ENCODE data around the gene VEGFC.

DNA sequence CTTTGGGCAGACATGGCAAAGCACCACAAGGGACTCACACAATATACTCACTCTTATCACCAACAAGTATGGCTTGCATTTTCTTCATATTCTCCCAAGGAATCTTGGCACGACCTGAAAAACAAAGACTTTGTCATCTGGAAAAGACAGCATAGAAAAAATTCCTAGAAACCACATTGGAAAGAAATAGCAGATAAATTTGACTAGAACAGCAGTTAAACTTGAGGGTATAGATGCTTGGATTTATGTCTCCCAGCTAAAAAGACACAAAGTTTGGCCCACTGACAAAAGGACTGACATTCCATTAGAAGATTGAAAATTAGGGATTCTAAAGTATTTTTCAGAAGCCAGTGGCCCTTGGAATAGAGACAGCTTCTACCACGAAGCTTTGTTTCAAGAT lies 6.9 kb upstream of the VEGFC start:
- TF ChIP-seq, protein P1, sequence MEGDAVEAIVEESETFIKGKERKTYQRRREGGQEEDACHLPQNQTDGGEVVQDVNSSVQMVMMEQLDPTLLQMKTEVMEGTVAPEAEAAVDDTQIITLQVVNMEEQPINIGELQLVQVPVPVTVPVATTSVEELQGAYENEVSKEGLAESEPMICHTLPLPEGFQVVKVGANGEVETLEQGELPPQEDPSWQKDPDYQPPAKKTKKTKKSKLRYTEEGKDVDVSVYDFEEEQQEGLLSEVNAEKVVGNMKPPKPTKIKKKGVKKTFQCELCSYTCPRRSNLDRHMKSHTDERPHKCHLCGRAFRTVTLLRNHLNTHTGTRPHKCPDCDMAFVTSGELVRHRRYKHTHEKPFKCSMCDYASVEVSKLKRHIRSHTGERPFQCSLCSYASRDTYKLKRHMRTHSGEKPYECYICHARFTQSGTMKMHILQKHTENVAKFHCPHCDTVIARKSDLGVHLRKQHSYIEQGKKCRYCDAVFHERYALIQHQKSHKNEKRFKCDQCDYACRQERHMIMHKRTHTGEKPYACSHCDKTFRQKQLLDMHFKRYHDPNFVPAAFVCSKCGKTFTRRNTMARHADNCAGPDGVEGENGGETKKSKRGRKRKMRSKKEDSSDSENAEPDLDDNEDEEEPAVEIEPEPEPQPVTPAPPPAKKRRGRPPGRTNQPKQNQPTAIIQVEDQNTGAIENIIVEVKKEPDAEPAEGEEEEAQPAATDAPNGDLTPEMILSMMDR (IDR thresholded peaks at IDR 0.05) = no peak
- TF ChIP-seq POLR2A (IDR thresholded peaks at IDR 0.05) (no peak), EP300 (IDR thresholded peaks at IDR 0.05) (no peak)

Data from ovary (tissue), 3 donors.